GM12892 (cell line): Measurements from ENCODE around the gene CDKL4.

Experiments
- POLR2A ChIP-seq: IDR thresholded peaks from 2 replicates; pipeline ENCODE4 v1.6.1; 2011; ENCODE audit warnings: low read depth, low read length, control low read depth
- POLR2AphosphoS5 ChIP-seq: IDR thresholded peaks from 2 replicates; pipeline ENCODE4 v1.6.1; 2011; ENCODE audit warnings: low read depth, low read length, control low read depth
- TAF1 ChIP-seq: IDR thresholded peaks from 2 replicates; pipeline ENCODE4 v1.6.1; 2011; ENCODE audit warnings: low read depth, mild to moderate bottlenecking, control low read depth, low read length, borderline replicate concordance

DNA sequence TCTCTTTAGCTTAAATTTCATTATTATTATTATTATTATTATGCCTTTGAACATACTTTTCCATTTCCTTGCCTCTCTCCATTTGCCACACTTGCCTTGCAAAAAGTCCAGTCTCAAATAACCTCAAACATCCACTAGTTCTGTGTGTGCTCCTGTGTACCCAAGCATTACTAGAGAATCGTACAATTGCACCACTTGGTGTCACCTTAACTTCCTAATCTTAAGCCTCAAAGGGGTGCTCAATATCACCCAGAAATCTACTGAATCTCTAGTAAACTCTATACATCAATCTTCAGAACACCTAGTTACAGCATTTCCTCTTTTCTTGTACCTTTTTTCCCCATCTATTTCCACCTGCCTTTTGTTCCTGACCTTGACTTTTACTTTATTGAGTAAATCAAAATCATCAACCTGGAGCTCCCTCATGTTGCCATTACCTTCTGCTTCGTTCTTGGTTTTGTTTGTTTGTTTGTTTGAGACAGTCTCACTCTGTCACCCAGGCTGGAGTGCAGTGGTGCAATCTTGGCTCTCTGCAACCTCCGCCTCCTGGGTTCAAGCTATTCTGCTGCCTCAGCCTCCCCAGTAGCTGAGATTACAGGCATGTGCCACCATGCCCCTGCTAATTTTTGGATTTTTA, 110.4 kb downstream of the CDKL4 start:
- no peak for TF ChIP-seq POLR2AphosphoS5
- TF ChIP-seq POLR2A, result no peak
- TF ChIP-seq TAF1, result no peak
